GM19324 (cell line): Measurements from ENCODE around the gene USP4.

Experiments
- ATAC-seq: cut with Tn5 transposase; IDR thresholded peaks from one replicate; pipeline ENCODE4 v1.9.1; 2021; ENCODE audit warnings: mild to moderate bottlenecking, moderate library complexity; ENCODE audit not compliant: unreplicated experiment, low FRiP score

USP4 gene

GRCh38 chr3:49302613-49303012 lies 37.2 kb downstream of the USP4 start:
- no peak for ATAC-seq

GRCh38 chr3:49300595-49300994 lies 39.3 kb downstream of the USP4 start:
- no peak for ATAC-seq

- ATAC-seq, result no peak
These were observed 41.3 kb downstream of the USP4 start for GRCh38 chr3:49298511-49298910.

DNA sequence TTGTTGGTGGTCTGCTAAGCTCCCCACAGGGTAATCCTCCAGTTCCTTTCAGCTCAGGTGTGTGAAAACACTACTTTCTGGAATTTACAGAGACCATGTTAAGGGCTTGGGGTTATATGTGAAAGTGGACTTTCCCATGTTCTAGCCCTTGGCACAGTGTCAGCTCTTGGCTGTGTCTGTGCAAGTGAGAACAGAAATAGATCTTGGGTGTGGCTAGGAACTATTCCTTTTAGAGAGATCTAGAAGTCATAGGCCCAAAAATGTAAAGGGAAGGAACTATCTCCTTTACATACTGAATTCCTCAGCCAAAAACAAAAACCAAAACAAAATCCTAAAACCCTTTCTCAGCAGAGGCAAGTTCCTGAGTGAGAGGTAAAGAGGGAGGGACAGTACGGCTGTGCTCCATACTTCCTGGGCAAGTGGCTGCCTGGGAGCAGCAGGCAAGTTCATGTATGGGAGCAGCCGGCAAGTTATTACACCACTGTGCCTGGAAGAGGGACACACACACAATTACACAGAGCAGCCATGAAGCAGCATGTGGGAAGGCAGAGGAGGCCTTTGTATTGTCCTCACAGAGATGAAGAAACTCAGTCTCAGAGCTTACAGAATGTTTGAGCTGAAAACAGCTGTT lies 43.0 kb downstream of the USP4 start:
- ATAC-seq, result no peak

DNA sequence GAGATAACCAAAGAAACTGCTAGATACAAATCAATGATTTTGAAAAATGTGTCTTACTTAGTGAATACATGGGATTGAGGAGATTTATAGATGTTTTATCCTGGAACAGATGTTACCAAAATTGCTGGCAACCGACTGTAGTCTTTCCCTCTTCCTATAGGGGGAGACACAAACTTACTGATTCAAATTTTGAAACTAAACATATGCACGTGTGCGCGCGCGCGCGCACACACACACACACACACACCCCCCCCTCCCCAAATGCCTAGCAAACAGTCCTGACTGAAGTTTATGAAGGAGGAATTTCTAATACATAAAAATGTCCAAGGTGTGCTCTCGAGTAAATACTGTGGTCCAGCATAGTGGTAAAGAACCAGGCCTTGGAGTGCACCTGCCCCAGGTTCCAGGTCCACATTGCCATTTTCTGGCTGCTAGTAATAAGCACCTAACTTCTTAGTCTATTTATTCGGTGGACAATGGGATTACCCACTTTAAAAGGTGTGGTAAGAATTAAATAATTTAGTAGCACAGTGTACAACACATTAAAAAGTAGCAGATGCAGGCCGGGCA lies 44.3 kb downstream of the USP4 start:
- ATAC-seq, result no peak

- no peak for ATAC-seq
These were observed 45.5 kb downstream of the USP4 start for GRCh38 chr3:49294343-49294742.

GRCh38 chr3:49283997-49284396 lies 55.9 kb downstream of the USP4 start:
- no peak for ATAC-seq

DNA sequence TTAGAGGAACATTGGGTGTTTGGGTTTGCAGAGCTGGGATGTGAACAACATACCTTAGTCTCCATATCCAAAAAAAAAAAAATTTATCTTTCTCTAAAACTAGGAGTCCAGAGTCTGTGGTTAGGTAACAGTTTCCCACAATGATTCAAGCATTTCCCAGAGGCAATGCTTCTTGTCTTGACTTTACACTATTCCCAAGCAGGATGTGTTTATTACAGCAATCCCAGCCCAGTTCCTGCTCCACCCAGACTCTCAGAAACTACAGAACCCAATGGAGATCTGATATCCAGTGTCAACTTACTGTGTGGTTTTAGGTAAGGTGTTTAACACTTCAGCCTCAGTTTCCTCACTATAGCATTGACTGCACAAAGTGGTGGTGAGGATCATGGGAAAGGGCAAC lies 60.5 kb downstream of the USP4 start:
- ATAC-seq, result no peak

DNA sequence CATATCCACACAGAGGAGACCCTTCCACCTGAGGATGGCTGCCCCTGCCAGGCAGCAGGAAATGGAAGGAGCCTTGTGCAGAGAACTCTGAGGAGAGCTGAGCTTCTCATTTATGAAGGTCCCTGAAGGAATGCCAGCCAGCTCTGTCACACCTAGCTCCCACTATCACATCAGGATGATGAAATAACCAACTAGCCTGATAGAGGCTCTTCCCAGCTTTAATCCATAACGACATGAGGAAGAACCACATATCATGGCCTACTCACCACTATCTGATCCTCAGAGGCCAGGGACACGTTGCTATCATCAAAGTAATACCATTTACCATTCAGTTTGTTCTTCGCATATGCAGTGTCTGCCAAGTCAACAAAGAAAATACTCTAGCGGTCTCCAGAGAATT lies 61.3 kb downstream of the USP4 start:
- no peak for ATAC-seq

GRCh38 chr3:49277383-49277775 lies 62.5 kb downstream of the USP4 start:
- no peak for ATAC-seq

DNA sequence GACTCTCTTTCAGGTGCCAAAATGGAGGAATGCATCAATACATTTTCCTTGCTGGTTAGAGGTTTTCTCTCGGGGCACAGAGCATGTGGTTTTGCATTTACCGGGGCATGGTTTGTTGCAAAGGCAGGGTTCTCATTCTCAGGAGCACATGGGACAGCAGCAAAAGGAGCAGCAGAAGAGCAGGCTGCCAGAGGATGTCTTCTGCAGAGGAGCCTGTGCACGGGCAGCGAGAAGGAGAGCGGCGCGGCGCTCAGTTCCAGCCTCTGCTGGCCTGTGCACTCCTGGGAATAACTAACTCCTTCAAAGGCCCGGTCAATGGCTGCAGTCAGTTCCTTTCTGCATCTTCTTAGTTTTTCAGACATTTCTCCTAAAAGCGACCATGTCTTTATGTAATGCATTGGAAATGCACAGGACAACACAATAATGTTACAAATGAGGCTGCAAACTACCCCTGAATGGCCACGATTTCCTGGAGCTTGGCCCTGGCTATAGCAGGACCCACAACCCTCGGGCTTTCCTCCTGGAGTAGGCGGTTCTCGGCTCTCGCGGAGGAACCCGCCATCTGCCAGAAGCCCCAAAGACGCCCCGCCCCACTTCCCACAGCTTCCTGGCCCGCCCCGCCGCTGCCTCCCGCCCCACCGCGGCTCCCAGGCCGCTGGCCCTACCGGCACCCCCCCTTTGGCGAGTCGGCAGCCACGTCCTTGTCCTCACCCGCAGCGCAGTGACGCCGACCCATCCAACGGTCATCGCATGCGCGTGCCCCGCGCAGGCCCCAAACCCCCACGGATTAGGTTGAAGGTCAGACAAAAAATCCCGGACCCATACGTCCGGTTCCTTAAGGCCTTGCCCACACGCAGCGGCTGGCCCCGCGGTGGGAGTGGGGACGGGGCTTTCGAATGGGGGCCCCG lies 63.1 kb downstream of the USP4 start, which contains the start of gene C3orf62:
C3orf62 (minus strand) TSS at position 758 of the 908 bp plus-strand sequence; CDS start at position 398, 360 bp downstream.
- no peak for ATAC-seq

DNA sequence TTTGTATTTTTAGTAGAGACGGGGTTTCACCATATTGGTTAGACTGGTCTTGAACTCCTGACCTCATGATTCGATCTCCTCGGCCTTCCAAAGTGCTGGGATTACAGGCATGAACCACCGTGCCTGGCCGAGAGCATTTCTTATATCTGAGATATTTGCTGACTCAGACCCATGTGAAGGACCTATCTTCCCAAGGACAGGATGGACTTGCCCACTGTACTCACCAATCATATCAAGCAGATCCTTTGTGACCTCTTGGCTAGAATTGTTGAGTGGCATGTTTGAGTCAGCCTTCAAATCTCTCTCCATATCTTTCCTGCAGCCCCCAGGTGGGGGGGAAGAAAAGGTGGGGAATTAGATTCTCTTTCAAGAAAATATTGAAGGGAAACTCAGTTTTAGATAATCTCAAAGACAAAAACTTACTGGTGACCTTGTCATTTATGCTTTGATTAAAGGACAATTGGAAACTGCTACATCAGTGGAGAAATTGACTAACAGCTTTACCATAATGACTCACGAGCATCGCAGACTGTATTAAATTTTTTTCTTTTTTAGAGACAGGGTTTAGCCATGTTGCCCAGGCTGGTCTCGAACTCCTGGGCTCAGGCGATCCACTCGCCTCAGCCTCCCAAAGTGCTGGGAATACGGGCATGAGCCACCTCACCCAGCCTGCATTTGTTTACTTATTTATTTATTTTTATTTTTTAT lies 65.9 kb downstream of the USP4 start:
- ATAC-seq, result no peak

DNA sequence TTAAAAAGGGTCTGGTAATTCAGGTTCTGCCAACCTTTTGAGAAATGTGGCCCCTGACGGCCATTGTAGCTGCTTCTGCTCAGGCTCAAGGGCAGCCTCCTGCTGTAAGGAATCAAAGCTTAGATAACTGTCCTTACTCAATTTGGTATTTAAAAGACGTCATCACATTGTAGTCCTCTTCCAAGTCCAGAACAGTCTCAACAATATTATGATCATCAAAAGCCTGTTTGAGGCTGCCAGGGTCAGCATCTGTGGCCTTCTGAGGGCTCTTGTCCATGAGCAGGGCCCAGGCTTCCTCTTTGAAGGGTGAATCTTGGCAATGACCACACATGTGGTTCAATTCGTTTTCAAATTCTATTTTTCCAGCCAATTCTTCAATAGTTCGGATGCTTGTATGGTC lies 68.8 kb downstream of the USP4 start:
- ATAC-seq, result no peak

GRCh38 chr3:49270156-49270500 lies 69.7 kb downstream of the USP4 start:
- no peak for ATAC-seq

DNA sequence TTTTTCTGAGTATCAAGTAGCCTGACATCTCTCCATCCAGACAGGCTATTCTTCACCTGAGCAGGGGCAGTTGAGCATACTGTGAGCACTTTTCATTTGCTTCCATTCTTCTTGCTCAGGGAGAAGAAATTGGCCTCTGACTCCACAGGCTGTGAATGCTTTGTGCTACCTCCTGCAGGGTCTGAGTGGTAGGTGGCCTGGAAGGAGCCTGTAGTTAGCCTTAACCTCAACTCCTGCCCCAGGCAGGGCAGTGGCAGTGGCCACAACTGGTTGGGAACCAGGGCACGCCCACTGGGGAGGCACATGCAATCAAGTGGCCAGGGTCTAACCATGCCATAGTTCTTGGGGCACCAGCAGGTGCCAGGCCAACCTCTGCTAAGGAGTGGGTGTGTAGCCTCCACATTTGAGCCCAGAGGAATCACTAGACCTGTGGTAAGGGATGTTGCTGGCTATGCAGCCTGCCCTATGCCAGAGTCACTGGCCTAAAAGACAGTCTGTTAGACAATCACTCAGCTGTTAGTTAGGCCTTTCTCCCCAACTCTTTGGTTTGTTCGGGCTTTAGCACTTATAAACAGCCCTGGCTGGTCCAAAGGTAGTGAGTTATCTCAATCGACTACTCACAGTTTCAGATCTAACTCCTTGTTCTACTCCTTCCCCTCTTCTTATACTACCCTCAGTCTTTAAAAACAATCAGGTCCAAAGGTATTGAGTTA lies 70.3 kb downstream of the USP4 start:
- no peak for ATAC-seq

DNA sequence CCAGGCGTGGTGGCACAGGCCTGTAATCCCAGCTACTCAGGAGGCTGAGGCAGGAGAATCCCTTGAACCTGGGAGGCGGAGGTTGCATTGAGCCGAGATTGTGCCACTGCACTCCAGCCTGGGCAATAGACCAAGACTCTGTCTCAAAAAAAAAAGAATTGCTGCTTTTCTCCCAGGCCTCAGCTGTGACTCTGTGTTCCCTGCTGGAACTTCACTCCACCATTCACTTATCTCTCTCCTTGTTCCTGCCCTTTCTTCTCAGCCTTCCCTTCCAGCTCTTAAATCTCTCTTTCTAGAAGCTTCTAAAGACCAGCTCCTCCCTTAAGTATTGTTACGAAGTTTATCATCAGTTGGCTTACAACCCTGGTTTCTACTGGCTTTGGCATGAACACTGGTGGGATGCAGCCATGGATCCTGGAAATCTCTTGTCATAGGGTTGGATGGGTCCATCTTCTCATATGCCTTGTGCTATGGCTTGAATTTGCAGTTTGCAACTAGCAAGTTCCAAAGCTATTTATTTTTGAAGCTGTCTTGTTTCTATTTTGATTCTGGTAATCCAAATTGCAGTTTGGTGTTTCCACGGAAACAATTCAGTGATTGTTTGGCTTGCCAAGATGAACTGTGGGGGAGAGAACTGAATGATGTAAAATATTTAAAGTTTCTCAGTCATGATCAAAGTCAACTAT lies 73.3 kb downstream of the USP4 start:
- no peak for ATAC-seq

DNA sequence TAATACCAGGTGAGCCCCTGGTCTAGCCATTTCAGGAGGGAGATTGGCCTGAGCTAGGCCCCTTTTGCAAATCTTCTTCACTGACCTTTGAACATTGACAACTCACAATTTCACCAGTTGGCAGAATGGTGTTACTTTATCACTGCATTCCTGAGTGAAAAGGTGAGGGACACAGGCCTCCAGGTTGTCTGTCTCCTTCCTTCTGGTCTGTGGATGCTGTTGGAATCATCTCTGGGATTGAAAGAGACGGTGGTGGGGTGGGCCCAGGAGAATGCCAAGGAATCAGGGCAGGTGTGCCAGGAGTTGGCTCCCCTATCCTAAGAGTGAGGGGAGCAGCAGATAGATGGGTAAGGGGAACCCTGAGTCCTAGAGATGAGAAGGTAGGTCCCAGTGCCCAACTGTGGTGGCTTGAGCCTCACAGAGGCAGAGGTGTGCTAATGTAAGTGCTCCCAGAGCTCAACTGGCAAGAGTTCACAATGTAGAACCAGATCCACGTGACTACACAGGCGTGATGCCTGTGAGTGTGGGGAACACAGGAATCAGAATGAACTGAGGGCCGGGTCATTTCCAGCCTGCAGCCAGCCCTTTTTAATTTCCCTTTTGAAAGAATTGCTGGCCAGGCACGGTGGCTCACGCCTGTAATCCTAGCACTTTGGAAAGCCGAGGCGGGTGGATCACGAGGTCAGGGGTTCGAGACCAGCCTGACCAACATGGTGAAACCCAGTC lies 74.0 kb downstream of the USP4 start:
- no peak for ATAC-seq

DNA sequence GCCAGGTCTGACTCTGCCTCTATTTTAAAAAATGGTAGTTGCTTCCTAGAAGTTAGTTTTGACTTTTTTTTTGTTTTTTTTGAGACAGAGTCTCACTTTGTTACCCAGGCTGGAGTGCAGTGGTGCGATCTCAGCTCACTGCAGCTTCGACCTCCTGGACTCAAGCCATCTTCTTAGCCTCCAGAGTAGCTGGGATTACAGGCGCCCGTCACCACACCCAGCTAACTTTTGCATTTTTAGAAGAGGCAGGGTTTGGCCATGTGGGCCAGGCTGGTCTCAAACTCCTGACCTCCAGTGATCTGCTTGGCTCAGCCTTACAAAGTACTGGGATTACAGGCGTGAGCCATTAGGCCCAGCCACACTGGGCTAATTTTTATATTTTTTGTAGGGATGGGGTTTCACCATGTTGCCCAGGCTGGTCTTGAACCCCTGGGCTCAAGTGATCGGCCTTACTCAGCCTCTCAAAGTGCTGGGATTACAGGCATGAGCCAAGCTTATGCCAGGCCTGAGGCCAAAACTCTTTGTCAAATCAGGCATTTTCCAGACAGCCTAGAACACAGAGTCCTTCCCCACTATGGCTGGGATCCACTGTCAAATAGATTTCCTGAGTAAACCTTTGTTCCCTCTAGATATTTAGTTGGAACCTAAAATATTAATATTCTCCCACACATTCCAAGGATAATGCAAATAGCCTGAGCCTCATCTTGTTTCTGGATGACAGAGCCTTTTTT lies 76.5 kb downstream of the USP4 start:
- ATAC-seq, result no peak
